OCI-LY7 (cell line): ENCODE data around the gene CSTPP1. TPM values are rescaled to one million over a fixed set of nuclear protein-coding genes. Genes with fewer than 3 reads are reported as not detected.
"Not testable (repeated sequence)": the region's sequence is repeated elsewhere in the genome, so short reads cannot be mapped to it uniquely, and the experiment has no call there.

ENCODE experiments used
- BruUV-seq: library from RNA; stranded (reverse); fragments of 400-500 nt; replicated peaks from 2 replicates; lab custom pipeline; 2021; lab: Mats Ljungman, UMichigan
- CTCF ChIA-PET: fragments of 300-600 bp; sonication (Branson Sonifier 250); formaldehyde crosslinking; loops from one replicate; lab custom pipeline; 2022; ENCODE audit warnings: antibody characterized with exemption; ENCODE audit not compliant: unreplicated experiment; lab: Charles Lee
- POLR2A ChIA-PET: fragments of 300-600 bp; sonication (Branson Sonifier 250); formaldehyde crosslinking; loops from one replicate; lab custom pipeline; 2022; ENCODE audit warnings: antibody characterized with exemption; lab: Charles Lee
- DNase-seq: peaks from one replicate; pipeline ENCODE4 v3.0.0-alpha.2; 2015; ENCODE audit warnings: low spot score
- H2AFZ ChIP-seq: fragments of 200-600 bp; sonication (generic), shearing (Covaris generic); 2 replicates; pipeline ENCODE4 v1.6.1; 2014; ENCODE audit warnings: mild to moderate bottlenecking, antibody characterized with exemption, low read length, moderate library complexity
- H3K27ac ChIP-seq: fragments of 200-600 bp; sonication (generic); 2 replicates; pipeline ENCODE4 v1.5.1; 2014; ENCODE audit warnings: mixed run types, low read depth, mild to moderate bottlenecking, moderate library complexity, low read length, inconsistent platforms; ENCODE audit not compliant: poor library complexity, severe bottlenecking
- H3K36me3 ChIP-seq: fragments of 200-600 bp; sonication (generic); 2 replicates; pipeline ENCODE4 v1.6.1; 2014; ENCODE audit warnings: mild to moderate bottlenecking, antibody characterized with exemption, low read length, moderate library complexity, mixed read lengths; ENCODE audit not compliant: insufficient read depth
- H3K4me1 ChIP-seq: fragments of 200-600 bp; sonication (generic); 2 replicates; pipeline ENCODE4 v1.5.1; 2014; ENCODE audit warnings: mild to moderate bottlenecking, low read length; ENCODE audit not compliant: insufficient read depth, poor library complexity, severe bottlenecking
- H3K4me2 ChIP-seq: fragments of 200-600 bp; sonication (generic); 2 replicates; pipeline ENCODE4 v1.6.1; 2014; ENCODE audit warnings: mild to moderate bottlenecking, low read length
- H3K4me3 ChIP-seq: fragments of 200-600 bp; sonication (generic); 2 replicates; pipeline ENCODE4 v1.5.1; 2014; ENCODE audit warnings: mild to moderate bottlenecking, low read depth, low read length; ENCODE audit not compliant: poor library complexity, severe bottlenecking
- H3K79me2 ChIP-seq: fragments of 200-600 bp; sonication (generic); 2 replicates; pipeline ENCODE4 v1.6.1; 2016; ENCODE audit warnings: low read depth, mild to moderate bottlenecking, low read length, moderate library complexity, mixed read lengths; ENCODE audit not compliant: insufficient read depth
- H3K9me2 ChIP-seq: fragments of 200-600 bp; sonication (generic); 2 replicates; pipeline ENCODE4 v1.6.1; 2016; ENCODE audit warnings: mild to moderate bottlenecking, low read length, mixed read lengths; ENCODE audit not compliant: insufficient read depth
- H3K9me3 ChIP-seq: fragments of 200-600 bp; sonication (generic); 2 replicates; pipeline ENCODE4 v1.6.1; 2014; ENCODE audit warnings: mild to moderate bottlenecking, mixed run types, low read length, mixed read lengths
- H4K20me1 ChIP-seq: fragments of 200-600 bp; sonication (generic); 2 replicates; pipeline ENCODE4 v1.6.1; 2014; ENCODE audit warnings: mild to moderate bottlenecking, antibody characterized with exemption, low read length, moderate library complexity, mixed read lengths; ENCODE audit not compliant: insufficient read depth
- CTCF ChIP-seq: fragments of 200-600 bp; sonication (generic); conservative IDR thresholded peaks from 2 replicates; pipeline ENCODE4 v1.5.1; 2014; ENCODE audit warnings: mild to moderate bottlenecking, antibody characterized with exemption, low read length, moderate library complexity, mixed read lengths
- EZH2phosphoT487 ChIP-seq: fragments of 200-600 bp; sonication (generic); IDR thresholded peaks from 2 replicates; pipeline ENCODE4 v1.6.1; 2018; ENCODE audit warnings: low read depth, borderline replicate concordance, mild to moderate bottlenecking, mixed run types, antibody characterized with exemption, low read length, moderate library complexity, mixed read lengths
- intact Hi-C: fragments of 100-400 bp; cut with micrococcal nuclease; formaldehyde crosslinking; loops from one replicate; pipeline ENCODE4 v1.10.0; 2022; ENCODE audit not compliant: unreplicated experiment
- total RNA-seq, 2 experiments: library from RNA; depleted of rRNA in 1 of 2; stranded (reverse); fragments of >200 nt in 1 of 2; shearing (Covaris generic) in 1 of 2; gene quantifications; 2 replicates each; pipeline ENCODE4 v1.2.3, GENCODE V29; 2014 to 2022

Gene CSTPP1
- total RNA-seq, 2 experiments from 2014 or later: 39.6 to 43.1 TPM

DNA sequence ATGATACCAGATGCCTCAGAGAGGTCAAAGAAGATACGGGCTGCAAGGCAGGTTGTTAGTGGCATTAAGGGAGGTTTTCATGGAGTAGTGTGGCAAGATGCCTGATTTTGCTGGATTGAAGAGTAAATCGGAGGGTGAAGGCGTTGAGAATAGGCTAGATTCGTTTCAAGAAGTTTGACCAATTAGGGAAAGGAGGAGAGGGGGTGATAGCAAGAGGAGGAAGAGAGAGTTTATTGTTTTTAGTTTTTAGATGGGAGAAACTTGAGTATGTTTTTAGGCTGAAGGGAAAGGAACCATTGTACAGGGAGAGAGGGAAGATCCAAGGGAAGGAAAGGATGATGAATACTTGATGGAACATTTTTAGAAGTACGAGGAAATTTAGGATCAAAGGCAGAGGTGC is 16.5 kb downstream of the CSTPP1 start:
- BruUV-seq: no TSS peak
- Histone ChIP-seq H3K4me1 (peaks cover 4% of the 10 kb centered on the region), H2AFZ (no peak overlapping the region), H3K27ac (no peak overlapping the region), H3K4me3 (no peak overlapping the region), H4K20me1 (no peaks in the 10 kb centered on the region), H3K36me3 (peaks cover 17% of the 10 kb centered on the region; the same call in 1 of the 2 replicates), H3K9me2 (no peaks in the 10 kb centered on the region), H3K79me2 (no peaks in the 10 kb centered on the region), H3K4me2 (no peak overlapping the region), H3K9me3 (no peaks in the 10 kb centered on the region)
- CTCF ChIA-PET: no interaction called here
- POLR2A ChIA-PET: no interaction called here
- intact Hi-C loops: no loop called here
- DNase-seq: no peak
- TF ChIP-seq EZH2phosphoT487: no peak
- no peak for TF ChIP-seq CTCF

DNA sequence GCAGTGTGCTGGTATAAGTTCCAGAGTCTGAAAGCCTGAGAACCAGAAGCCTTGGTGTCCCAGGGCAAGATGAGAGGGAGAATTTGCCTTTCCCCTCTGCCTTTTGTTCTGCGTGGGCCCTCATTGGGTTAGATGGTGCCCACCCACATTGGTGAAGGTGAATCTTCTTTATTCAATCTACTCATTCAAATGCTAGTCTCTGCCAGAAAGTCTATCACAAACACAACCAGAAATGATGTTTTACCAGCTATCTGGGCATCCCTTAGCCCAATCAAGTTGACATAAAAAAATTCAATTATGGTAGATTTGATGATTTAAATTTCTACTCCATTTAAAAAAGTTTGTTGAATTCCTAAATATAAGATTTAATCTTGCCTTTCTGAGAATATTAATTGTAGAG is 22.2 kb downstream of the CSTPP1 start:
- TF ChIP-seq EZH2phosphoT487 (no peak), CTCF (no peak)
- DNase-seq: no peak
- Histone ChIP-seq H3K9me3 (peaks cover 29% of the 10 kb centered on the region), H2AFZ (no peak overlapping the region), H3K4me2 (no peak overlapping the region), H4K20me1 (no peaks in the 10 kb centered on the region), H3K79me2 (no peaks in the 10 kb centered on the region), H3K27ac (no peak overlapping the region), H3K36me3 (peaks cover 44% of the 10 kb centered on the region), H3K4me3 (no peak overlapping the region), H3K9me2 (no peaks in the 10 kb centered on the region), H3K4me1 (no peaks in the 10 kb centered on the region)
- CTCF ChIA-PET: no interaction called here
- intact Hi-C loops: no loop called here
- no TSS peak for BruUV-seq
- POLR2A ChIA-PET: interaction anchor here (0.7 to 1.3 kb wide), 4 partner anchors 16 to 137 kb away, joined by 3 to 5 read pairs (median 4); no protein-coding TSS in a partner anchor

GRCh38 chr11:46961041-46961440 is 24.5 kb downstream of the CSTPP1 start:
- no peak for TF ChIP-seq CTCF
- TF ChIP-seq EZH2phosphoT487: no peak
- Histone ChIP-seq H3K4me2 (no peak overlapping the region), H3K9me2 (no peaks in the 10 kb centered on the region), H3K4me3 (no peak overlapping the region), H3K9me3 (peaks cover 29% of the 10 kb centered on the region), H2AFZ (no peak overlapping the region), H3K4me1 (no peaks in the 10 kb centered on the region), H4K20me1 (no peaks in the 10 kb centered on the region), H3K36me3 (peaks cover 53% of the 10 kb centered on the region), H3K79me2 (no peaks in the 10 kb centered on the region), H3K27ac (no peak overlapping the region)
- CTCF ChIA-PET: no interaction called here
- POLR2A ChIA-PET: no interaction called here
- intact Hi-C loops: no loop called here
- no peak for DNase-seq
- BruUV-seq: no TSS peak

GRCh38 chr11:46961886-46962285 is 25.3 kb downstream of the CSTPP1 start:
- POLR2A ChIA-PET: interaction anchor here (1.3 kb wide), 1 partner anchor 149 kb away, joined by 3 read pairs; no protein-coding TSS in a partner anchor
- not testable (repeated sequence) for BruUV-seq

More at GRCh38 chr11:46961886-46962285, 25.3 kb downstream of the CSTPP1 start:
- intact Hi-C loops, DNase-seq, H3K4me2 ChIP-seq, H3K9me2 ChIP-seq, H3K27ac ChIP-seq, H4K20me1 ChIP-seq, CTCF ChIA-PET, H3K79me2 ChIP-seq, H3K4me1 ChIP-seq, H3K4me3 ChIP-seq, H2AFZ ChIP-seq: not testable (repeated sequence)
- H3K9me3 ChIP-seq: peaks cover 29% of the 10 kb centered on the region
- H3K36me3 ChIP-seq: peaks cover 53% of the 10 kb centered on the region
